Erythroblast (primary cell): Measurements from ENCODE around the gene C6orf52.
A peak's percentile ranks its signal among the peaks of the same experiment; 100 is the strongest.

Experiments used
- DNase-seq, 2 experiments: peaks; one replicate each; lab custom pipeline; 2025; lab: John Stamatoyannopoulos, UW
- GATA1 ChIP-seq: IDR thresholded peaks from 2 replicates; pipeline ENCODE4 v1.6.1; 2011; ENCODE audit warnings: low read depth, mild to moderate bottlenecking, control low read depth, low read length, moderate library complexity
- POLR2A ChIP-seq: IDR thresholded peaks from 2 replicates; pipeline ENCODE4 v1.6.1; 2011; ENCODE audit warnings: mild to moderate bottlenecking, low read length

C6orf52 gene

GRCh38 chr6:10694302-10695085 lies at the start of gene C6orf52, which contains the start of gene PAK1IP1:
TSS of gene C6orf52 (minus strand) at chr6:10694616. CDS start at chr6:10687550, 7,066 bp downstream.
TSS of gene PAK1IP1 (plus strand) at chr6:10694972. CDS start at chr6:10694986, 14 bp downstream.
- peak; percentile 96 to 99 for DNase-seq
- TF ChIP-seq GATA1 = no peak
- TF ChIP-seq POLR2A = peak; percentile 99

GRCh38 chr6:10743515-10743914 lies 49.1 kb upstream of the C6orf52 start:
- DNase-seq = no peak
- TF ChIP-seq POLR2A (no peak), GATA1 (no peak)

- TF ChIP-seq POLR2A = no peak
- no peak for TF ChIP-seq GATA1
- DNase-seq = no peak
These were observed 47.8 kb upstream of the C6orf52 start for GRCh38 chr6:10742251-10742650.

GRCh38 chr6:10741643-10742042 lies 47.2 kb upstream of the C6orf52 start:
- DNase-seq = peak; percentile 20 to 37

GRCh38 chr6:10740061-10740460 lies 45.6 kb upstream of the C6orf52 start:
- TF ChIP-seq GATA1 (no peak), POLR2A (no peak)
- DNase-seq = no peak

- no peak for DNase-seq
- TF ChIP-seq GATA1 = no peak
- no peak for TF ChIP-seq POLR2A
These were observed 42.3 kb upstream of the C6orf52 start for GRCh38 chr6:10736731-10737130.

GRCh38 chr6:10733863-10734262 lies 39.4 kb upstream of the C6orf52 start:
- no peak for DNase-seq

GRCh38 chr6:10733151-10733715 lies 38.8 kb upstream of the C6orf52 start:
- DNase-seq = peak in 1 of 2 experiments; percentile 15
- TF ChIP-seq POLR2A = peak; percentile 24
- no peak for TF ChIP-seq GATA1

More at GRCh38 chr6:10733863-10734262, 39.4 kb upstream of the C6orf52 start:
- TF ChIP-seq POLR2A (no peak), GATA1 (no peak)

GRCh38 chr6:10730254-10730653 lies 35.8 kb upstream of the C6orf52 start:
- DNase-seq = no peak
- TF ChIP-seq POLR2A (no peak), GATA1 (no peak)

- no peak for TF ChIP-seq POLR2A
- TF ChIP-seq GATA1 = no peak
- peak in 1 of 2 experiments; percentile 41 for DNase-seq
These were observed 31.3 kb upstream of the C6orf52 start for GRCh38 chr6:10725716-10726115.

- TF ChIP-seq GATA1 (peak; percentile 64), POLR2A (peak; percentile 64)
These were observed 30.6 kb upstream of the C6orf52 start for GRCh38 chr6:10725044-10725443.

GRCh38 chr6:10723567-10723881 lies 29.1 kb upstream of the C6orf52 start:
- no peak for TF ChIP-seq POLR2A
- TF ChIP-seq GATA1 = no peak
- DNase-seq = peak; percentile 58 to 65

More at GRCh38 chr6:10725044-10725443, 30.6 kb upstream of the C6orf52 start:
- DNase-seq = peak; percentile 81 to 97

GRCh38 chr6:10722820-10723566 lies 28.6 kb upstream of the C6orf52 start, which contains the start of gene TMEM14C:
TSS of gene TMEM14C (plus strand) at chr6:10723070. CDS start at chr6:10724614, 1,544 bp downstream.
- TF ChIP-seq POLR2A (peak; percentile 85), GATA1 (no peak)
- DNase-seq = peak; percentile 93

GRCh38 chr6:10722570-10722819 lies 28.1 kb upstream of the C6orf52 start:
- no peak for DNase-seq
- TF ChIP-seq GATA1 = no peak

GRCh38 chr6:10721850-10722569 lies 27.6 kb upstream of the C6orf52 start:
- DNase-seq = peak in 1 of 2 experiments; percentile 37
- TF ChIP-seq POLR2A (peak; percentile 49), GATA1 (no peak)
